HEK293 (cell line): Measurements from ENCODE around the gene SH3GL2.

Experiments used
- CTCF ChIA-PET: fragments of 350-600 bp; formaldehyde crosslinking; extraction: SDS; loops from one replicate; lab custom pipeline; 2021; ENCODE audit warnings: antibody characterized with exemption; lab: Yijun Ruan, JAX
- POLR2A ChIA-PET: fragments of 300-600 bp; formaldehyde crosslinking; extraction: SDS; loops from one replicate; lab custom pipeline; 2020; ENCODE audit warnings: antibody characterized with exemption, inconsistent platforms; lab: Yijun Ruan, JAX
- H3K27ac ChIP-seq: fragments of 200-500 bp; sonication (Bioruptor generic); 2 replicates; pipeline ENCODE4 v1.5.1; 2014; ENCODE audit warnings: low read depth, low read length, control low read depth, inconsistent platforms; ENCODE audit errors: extremely low read depth
- H3K36me3 ChIP-seq, 2 experiments: fragments of 200-500 bp in 1 of 2; sonication (Bioruptor generic) in 1 of 2; 1 replicate in 1 of 2; 2 replicates in 1 of 2; pipeline ENCODE4 v1.5.1; 2014 to 2017; ENCODE audit warnings: inconsistent platforms in 2 of 2, low read length in 2 of 2; ENCODE audit not compliant: control insufficient read depth in 2 of 2, insufficient read depth in 1 of 2
- H3K4me1 ChIP-seq: fragments of 200-500 bp; sonication (Bioruptor generic); 2 replicates; pipeline ENCODE4 v1.5.1; 2014; ENCODE audit warnings: mild to moderate bottlenecking, low read length, inconsistent platforms; ENCODE audit not compliant: control insufficient read depth, insufficient read depth
- H3K4me3 ChIP-seq: 2 replicates; pipeline ENCODE4 v1.5.1; 2011; ENCODE audit warnings: low read depth, mild to moderate bottlenecking, control low read depth, low read length, moderate library complexity
- H3K9me3 ChIP-seq: fragments of 200-500 bp; sonication (Bioruptor generic); 2 replicates; pipeline ENCODE4 v1.5.1; 2014; ENCODE audit warnings: low read depth, low read length, inconsistent platforms; ENCODE audit not compliant: control insufficient read depth, insufficient read depth
- CTCF ChIP-seq: fragments of 450-650 bp; formaldehyde crosslinking; IDR thresholded peaks from 2 replicates; pipeline ENCODE4 v1.5.1; 2016; ENCODE audit warnings: missing biosample characterization, missing genetic modification characterization
- GLI2 ChIP-seq: fragments of 450-650 bp; formaldehyde crosslinking; IDR thresholded peaks from 2 replicates; pipeline ENCODE4; 2017; ENCODE audit warnings: missing biosample characterization, missing genetic modification characterization, low read depth, borderline replicate concordance
- HOXC10 ChIP-seq: sonication (generic); formaldehyde crosslinking; IDR thresholded peaks from 2 replicates; pipeline ENCODE4 v1.8.1; 2023; ENCODE audit warnings: mild to moderate bottlenecking, missing genetic modification reagents
- PRDM1 ChIP-seq: fragments of 450-650 bp; formaldehyde crosslinking; IDR thresholded peaks from 2 replicates; pipeline ENCODE4; 2016; ENCODE audit warnings: missing biosample characterization, missing genetic modification characterization
- PRDM10 ChIP-seq: fragments of 450-650 bp; formaldehyde crosslinking; IDR thresholded peaks from 2 replicates; pipeline ENCODE4 v1.5.1; 2016; ENCODE audit warnings: missing biosample characterization, missing genetic modification characterization
- ZBTB20 ChIP-seq: fragments of 450-650 bp; formaldehyde crosslinking; IDR thresholded peaks from 2 replicates; pipeline ENCODE4 v1.5.1; 2016; ENCODE audit warnings: missing biosample characterization, missing genetic modification characterization
- ZBTB8A ChIP-seq: fragments of 450-650 bp; formaldehyde crosslinking; IDR thresholded peaks from 2 replicates; pipeline ENCODE4 v1.5.1; 2016; ENCODE audit warnings: missing biosample characterization, missing genetic modification characterization
- ZNF114 ChIP-seq: fragments of 450-650 bp; formaldehyde crosslinking; IDR thresholded peaks from 2 replicates; pipeline ENCODE4 v1.5.0; 2017; ENCODE audit warnings: missing biosample characterization, missing genetic modification characterization
- ZNF132 ChIP-seq: fragments of 450-650 bp; formaldehyde crosslinking; IDR thresholded peaks from 2 replicates; pipeline ENCODE4 v1.5.1; 2017; ENCODE audit warnings: missing biosample characterization, missing genetic modification characterization, borderline replicate concordance
- ZNF133 ChIP-seq: fragments of 450-650 bp; formaldehyde crosslinking; IDR thresholded peaks from 2 replicates; pipeline ENCODE4 v1.5.1; 2016; ENCODE audit warnings: missing biosample characterization, missing genetic modification characterization
- ZNF18 ChIP-seq: fragments of 450-650 bp; formaldehyde crosslinking; IDR thresholded peaks from 2 replicates; pipeline ENCODE4 v1.5.1; 2016; ENCODE audit warnings: missing biosample characterization, missing genetic modification characterization
- ZNF341 ChIP-seq: fragments of 450-650 bp; formaldehyde crosslinking; IDR thresholded peaks from 2 replicates; pipeline ENCODE4; 2016; ENCODE audit warnings: low read depth, missing biosample characterization, missing genetic modification characterization
- ZNF366 ChIP-seq: fragments of 450-650 bp; formaldehyde crosslinking; conservative IDR thresholded peaks from 2 replicates; pipeline ENCODE4 v1.5.1; 2016; ENCODE audit warnings: missing biosample characterization, missing genetic modification characterization
- ZNF37A ChIP-seq: fragments of 450-650 bp; IDR thresholded peaks from 2 replicates; pipeline ENCODE4 v1.5.1; 2018; ENCODE audit warnings: missing biosample characterization, missing genetic modification characterization
- ZNF449 ChIP-seq: fragments of 450-650 bp; formaldehyde crosslinking; IDR thresholded peaks from 2 replicates; pipeline ENCODE4 v1.5.1; 2017; ENCODE audit warnings: missing biosample characterization, mild to moderate bottlenecking, missing genetic modification characterization, moderate library complexity
- ZNF560 ChIP-seq: fragments of 450-650 bp; formaldehyde crosslinking; IDR thresholded peaks from 2 replicates; pipeline ENCODE4 v1.5.1; 2017; ENCODE audit warnings: missing biosample characterization, missing genetic modification characterization, borderline replicate concordance
- ZNF571 ChIP-seq: fragments of 450-650 bp; formaldehyde crosslinking; IDR thresholded peaks from 2 replicates; pipeline ENCODE4 v1.5.0; 2017; ENCODE audit warnings: missing biosample characterization, missing genetic modification characterization
- ZNF585B ChIP-seq: fragments of 450-650 bp; formaldehyde crosslinking; IDR thresholded peaks from 2 replicates; pipeline ENCODE4 v1.5.1; 2016; ENCODE audit warnings: missing biosample characterization, missing genetic modification characterization
- ZNF610 ChIP-seq: fragments of 450-650 bp; formaldehyde crosslinking; IDR thresholded peaks from 2 replicates; pipeline ENCODE4 v1.5.1; 2016; ENCODE audit warnings: missing biosample characterization, missing genetic modification characterization, borderline replicate concordance
- ZNF654 ChIP-seq: fragments of 450-650 bp; formaldehyde crosslinking; IDR thresholded peaks from 2 replicates; pipeline ENCODE4 v1.5.1; 2016; ENCODE audit warnings: low read depth, missing biosample characterization, missing genetic modification characterization
- ZNF785 ChIP-seq: fragments of 450-650 bp; formaldehyde crosslinking; IDR thresholded peaks from 2 replicates; pipeline ENCODE4 v1.5.1; 2016; ENCODE audit warnings: missing biosample characterization, missing genetic modification characterization
- ZSCAN18 ChIP-seq: fragments of 450-650 bp; formaldehyde crosslinking; IDR thresholded peaks from 2 replicates; pipeline ENCODE4 v1.5.1; 2016; ENCODE audit warnings: missing biosample characterization, missing genetic modification characterization
- ZSCAN30 ChIP-seq: fragments of 450-650 bp; IDR thresholded peaks from 2 replicates; pipeline ENCODE4 v1.5.1; 2018; ENCODE audit warnings: missing biosample characterization, mild to moderate bottlenecking, missing genetic modification characterization, moderate library complexity

Gene SH3GL2

GRCh38 chr9:17531642-17532254, 47.1 kb upstream of the SH3GL2 start:
- CTCF ChIA-PET, result interaction anchor here (0.6 to 7.6 kb wide), 24 partner anchors 7 to 1524 kb away, joined by 3 to 99 read pairs (median 4); no protein-coding TSS in a partner anchor

GRCh38 chr9:17532461-17532860, 46.4 kb upstream of the SH3GL2 start:
- no peaks in the 10 kb centered on the region for H3K9me3 ChIP-seq
- H3K4me3 ChIP-seq, result no peak overlapping the region
- no peaks in the 10 kb centered on the region for H3K4me1 ChIP-seq
- ChIA-PET POLR2A (no interaction called here), CTCF (interaction anchor here (0.6 to 7.6 kb wide), 29 partner anchors 8 to 1496 kb away, joined by 3 to 99 read pairs (median 4); no protein-coding TSS in a partner anchor)
- no peaks in the 10 kb centered on the region for H3K36me3 ChIP-seq
- no peak for TF ChIP-seq ZNF585B (tag by site-specific recombination)
- no peak for TF ChIP-seq ZBTB8A
- TF ChIP-seq ZSCAN30, result no peak
- TF ChIP-seq ZNF114 (tag by site-specific recombination), result no peak
- TF ChIP-seq ZNF133, result no peak
- TF ChIP-seq ZNF18 (tag by site-specific recombination), result no peak
- no peak for TF ChIP-seq ZNF610
- no peak for TF ChIP-seq ZNF132
- no peak for TF ChIP-seq ZSCAN18 (tag by site-specific recombination)
- no peak for TF ChIP-seq HOXC10 (CRISPR knock-in tag)
- TF ChIP-seq PRDM10 (tag by site-specific recombination), result no peak
- TF ChIP-seq ZNF37A (tag by site-specific recombination), result no peak
- TF ChIP-seq ZNF366, result no peak
- TF ChIP-seq ZBTB20 (tag by site-specific recombination), result no peak
- TF ChIP-seq ZNF341 (tag by site-specific recombination), result no peak
- no peak for TF ChIP-seq GLI2 (tag by site-specific recombination)
- no peak for TF ChIP-seq ZNF785 (tag by site-specific recombination)
- H3K27ac ChIP-seq, result no peak overlapping the region

More at GRCh38 chr9:17531642-17532254, 47.1 kb upstream of the SH3GL2 start:
- no peaks in the 10 kb centered on the region for H3K9me3 ChIP-seq
- no peak overlapping the region for H3K4me3 ChIP-seq
- POLR2A ChIA-PET, result no interaction called here
- TF ChIP-seq ZNF571 (tag by site-specific recombination) (no peak), CTCF (peak; percentile 42; the same call in 1 of the 2 replicates), ZNF654 (tag by site-specific recombination) (peak; percentile 64), PRDM1 (tag by site-specific recombination) (peak; percentile 28; the same call in 1 of the 2 replicates), ZNF449 (tag by site-specific recombination) (no peak), ZNF560 (no peak)
- no peak overlapping the region for H3K27ac ChIP-seq
- no peaks in the 10 kb centered on the region for H3K36me3 ChIP-seq
- H3K4me1 ChIP-seq, result no peaks in the 10 kb centered on the region
